PFSK-1 (cell line): ENCODE results near the gene RGPD8.
A peak's percentile ranks its signal among the peaks of the same experiment; 100 is the strongest.

Source experiments
- FOXP2 ChIP-seq: optimal IDR thresholded peaks from 2 replicates; pipeline ENCODE3; 2011; ENCODE audit warnings: borderline replicate concordance, control low read depth, inconsistent platforms; ENCODE audit not compliant: insufficient read depth; ENCODE audit errors: extremely low read length, extremely low read depth
- POLR2AphosphoS5 ChIP-seq: IDR thresholded peaks from 2 replicates; pipeline ENCODE4 v1.6.1; 2012; ENCODE audit warnings: low read depth, mild to moderate bottlenecking, control low read depth, low read length, moderate library complexity
- REST ChIP-seq, 2 experiments: IDR thresholded peaks; 2 replicates each; pipeline versions ENCODE4 v1.6.1 to v1.8.0; 2011 to 2012; ENCODE audit warnings: low read depth in 2 of 2, low read length in 2 of 2, control low read depth in 1 of 2, inconsistent platforms in 1 of 2, mild to moderate bottlenecking in 1 of 2, moderate library complexity in 1 of 2; ENCODE audit not compliant: insufficient read depth in 1 of 2
- SIN3A ChIP-seq: IDR thresholded peaks from 2 replicates; pipeline ENCODE4 v1.6.1; 2012; ENCODE audit warnings: mild to moderate bottlenecking, low read length, moderate library complexity, borderline replicate concordance; ENCODE audit not compliant: insufficient read depth
- TAF1 ChIP-seq: IDR thresholded peaks from 2 replicates; pipeline ENCODE4 v1.6.1; 2012; ENCODE audit warnings: low read length, control low read depth, borderline replicate concordance; ENCODE audit not compliant: insufficient read depth

GRCh38 chr2:112481050-112481527, 47.6 kb upstream of the RGPD8 start:
- TF ChIP-seq SIN3A = no peak
- 0 out of 2 replicates have a peak, but pooled peaks have one; percentile 23 for TF ChIP-seq TAF1
- TF ChIP-seq POLR2AphosphoS5 = no peak
- TF ChIP-seq REST (IDR thresholded peaks at IDR 0.05; ENCODE audit: insufficient read depth in 1 of 2, low read depth in 2 of 2, low read length in 2 of 2) = no peak
- TF ChIP-seq FOXP2 = peak; percentile 62
